Vagina (tissue), 2 donors: ENCODE measurements around the gene HPCA.

ENCODE experiments used
- CTCF ChIP-seq, 3 experiments: fragments of 450-650 bp in 2 of 3; fragments of 200-600 bp in 1 of 3; sonication (generic) in 1 of 3; IDR thresholded peaks; one replicate each; pipeline ENCODE4 v1.5.1; 2017 to 2019; ENCODE audit warnings: antibody characterized with exemption in 3 of 3, mild to moderate bottlenecking in 2 of 3, moderate library complexity in 2 of 3
- POLR2A ChIP-seq, 2 donors: fragments of 450-650 bp; IDR thresholded peaks; one replicate each; pipeline ENCODE4 v1.6.1; 2017; ENCODE audit warnings: antibody characterized with exemption in 2 of 2, mild to moderate bottlenecking in 2 of 2, moderate library complexity in 2 of 2
- POLR2AphosphoS5 ChIP-seq, 2 donors: sonication (generic); formaldehyde crosslinking; IDR thresholded peaks; one replicate each; pipeline ENCODE4 v1.9.0; 2017; ENCODE audit warnings: antibody characterized with exemption in 2 of 2, mild to moderate bottlenecking in 2 of 2, low read depth in 1 of 2; ENCODE audit not compliant: insufficient read depth in 1 of 2

DNA sequence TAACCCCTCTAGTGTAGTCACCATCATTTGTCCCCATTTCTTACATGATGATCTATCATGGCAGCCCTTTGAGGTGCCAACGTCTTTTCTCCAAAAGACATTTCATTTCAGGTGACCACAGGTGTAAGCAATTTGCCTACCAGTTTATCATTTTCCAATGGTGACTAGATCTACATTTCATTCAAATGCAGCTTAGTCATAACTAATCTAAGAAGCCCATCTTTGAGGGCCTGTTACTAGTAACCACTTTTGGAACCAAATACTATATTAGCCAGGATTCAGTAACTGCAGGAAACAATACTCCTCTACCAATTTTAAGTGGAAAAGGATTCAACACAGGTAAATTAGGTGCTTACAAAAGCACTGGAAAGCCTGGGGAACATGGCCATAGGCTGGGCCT is 45.5 kb downstream of the HPCA start:
- TF ChIP-seq CTCF (IDR thresholded peaks at IDR 0.05) (no peak), POLR2A (IDR thresholded peaks at IDR 0.05) (no peak), POLR2AphosphoS5 (IDR thresholded peaks at IDR 0.05; ENCODE audit: insufficient read depth in 1 of 2, low read depth in 1 of 2) (no peak)
